SK-N-SH (cell line): ENCODE measurements around the gene PRDM15. TPM values are rescaled to one million over a fixed set of nuclear protein-coding genes. Genes with fewer than 3 reads are reported as not detected.

Experiments used
- CTCF ChIA-PET: fragments of 300-600, 350-600 bp; formaldehyde crosslinking; extraction: SDS; loops from one replicate; lab custom pipeline; 2021; lab: Yijun Ruan, JAX
- POLR2A ChIA-PET: fragments of 350-600 bp; sonication (Branson Sonifier 250); formaldehyde crosslinking; extraction: SDS; loops from one replicate; lab custom pipeline; 2020; ENCODE audit warnings: antibody characterized with exemption, inconsistent platforms; lab: Yijun Ruan, JAX
- DNase-seq: peaks from one replicate; pipeline ENCODE4 v3.0.0; 2012
- H2AFZ ChIP-seq: fragments of 200-600 bp; sonication (generic); 2 replicates; pipeline ENCODE4 v1.8.1; 2016; ENCODE audit warnings: antibody characterized with exemption, mild to moderate bottlenecking, low read depth
- H3F3A ChIP-seq: fragments of 200-600 bp; sonication (generic); replicated peaks from 2 replicates; pipeline ENCODE3; 2016; ENCODE audit warnings: antibody characterized with exemption, mild to moderate bottlenecking; ENCODE audit not compliant: insufficient read depth
- H3K27ac ChIP-seq, 2 experiments: fragments of 200-500 bp in 1 of 2; fragments of 200-600 bp in 1 of 2; sonication (Bioruptor generic) in 1 of 2; sonication (generic), shearing (Covaris generic) in 1 of 2; 2 replicates each; pipeline versions ENCODE4 v1.5.1 to v1.6.1; 2014 to 2016; ENCODE audit warnings: low read depth in 2 of 2, inconsistent platforms in 1 of 2, low read length in 1 of 2, mild to moderate bottlenecking in 1 of 2, mixed read lengths in 1 of 2
- H3K27me3 ChIP-seq: fragments of 200-600 bp; sonication (generic), shearing (Covaris generic); 2 replicates; pipeline ENCODE4 v1.6.1; 2016; ENCODE audit warnings: mixed run types; ENCODE audit not compliant: insufficient read depth
- H3K36me3 ChIP-seq, 2 experiments: fragments of 200-500 bp in 1 of 2; fragments of 200-600 bp in 1 of 2; sonication (Bioruptor generic) in 1 of 2; sonication (generic) in 1 of 2; replicated peaks in 1 of 2; 2 replicates each; pipeline versions ENCODE3 to v1.5.1; 2014 to 2016; ENCODE audit warnings: low read length in 1 of 2, mild to moderate bottlenecking in 1 of 2; ENCODE audit not compliant: insufficient read depth in 2 of 2, control insufficient read depth in 1 of 2
- H3K4me1 ChIP-seq, 2 experiments: fragments of 200-500 bp in 1 of 2; fragments of 200-600 bp in 1 of 2; sonication (Bioruptor generic) in 1 of 2; sonication (generic), shearing (Covaris generic) in 1 of 2; 2 replicates each; pipeline versions ENCODE4 v1.5.1 to v1.6.1; 2014 to 2016; ENCODE audit warnings: low read depth in 1 of 2, low read length in 1 of 2, mixed run types in 1 of 2; ENCODE audit not compliant: insufficient read depth in 2 of 2, control insufficient read depth in 1 of 2
- H3K4me2 ChIP-seq: fragments of 200-600 bp; sonication (generic), shearing (Covaris generic); 2 replicates; pipeline ENCODE4 v1.6.1; 2017; ENCODE audit warnings: mixed run types
- H3K4me3 ChIP-seq, 2 experiments: fragments of 200-500 bp in 1 of 2; fragments of 200-600 bp in 1 of 2; sonication (Bioruptor generic) in 1 of 2; sonication (generic), shearing (Covaris generic) in 1 of 2; 2 replicates each; pipeline versions ENCODE4 v1.5.1 to v1.8.1; 2014 to 2016; ENCODE audit warnings: low read depth in 2 of 2, inconsistent platforms in 1 of 2, low read length in 1 of 2, mild to moderate bottlenecking in 1 of 2, mixed read lengths in 1 of 2, moderate library complexity in 1 of 2
- H3K79me2 ChIP-seq: fragments of 200-600 bp; sonication (generic); 2 replicates; pipeline ENCODE4 v1.8.1; 2017; ENCODE audit warnings: mild to moderate bottlenecking; ENCODE audit not compliant: insufficient read depth
- H3K9ac ChIP-seq: fragments of 200-600 bp; sonication (generic); 2 replicates; pipeline ENCODE4 v1.6.1; 2017; ENCODE audit warnings: mixed run types
- H3K9me2 ChIP-seq: fragments of 200-600 bp; sonication (generic); 2 replicates; pipeline ENCODE4 v1.6.1; 2017; ENCODE audit warnings: mixed run types
- H3K9me3 ChIP-seq: fragments of 200-600 bp; sonication (generic); 2 replicates; pipeline ENCODE4 v1.6.1; 2017; ENCODE audit warnings: mixed run types, mild to moderate bottlenecking, moderate library complexity
- H4K20me1 ChIP-seq: fragments of 200-600 bp; sonication (generic); 2 replicates; pipeline ENCODE4 v1.6.1; 2017; ENCODE audit warnings: mild to moderate bottlenecking, mixed run types; ENCODE audit not compliant: insufficient read depth
- CHD2 ChIP-seq: fragments of 150-350 bp; IDR thresholded peaks from 2 replicates; pipeline ENCODE4 v1.6.1; 2018; ENCODE audit warnings: low read length; ENCODE audit not compliant: partially characterized antibody
- CTCF ChIP-seq: fragments of 200-600 bp; sonication (generic); IDR thresholded peaks from 2 replicates; pipeline ENCODE4 v1.6.1; 2017; ENCODE audit warnings: antibody characterized with exemption, mild to moderate bottlenecking, moderate library complexity
- EP300 ChIP-seq, 2 experiments: IDR thresholded peaks; 2 replicates each; pipeline versions ENCODE4 v1.4.0 to v1.6.1; 2012; ENCODE audit warnings: borderline replicate concordance in 1 of 2, low read depth in 1 of 2, low read length in 1 of 2
- FOSL2 ChIP-seq: IDR thresholded peaks from 2 replicates; pipeline ENCODE4 v1.4.0; 2012; ENCODE audit warnings: low read depth, mild to moderate bottlenecking, moderate library complexity, borderline replicate concordance
- FOXM1 ChIP-seq: IDR thresholded peaks from 2 replicates; pipeline ENCODE4 v1.4.0; 2012; ENCODE audit warnings: low read depth, mild to moderate bottlenecking
- MEF2A ChIP-seq: IDR thresholded peaks from 2 replicates; pipeline ENCODE4 v1.4.0; 2012; ENCODE audit warnings: low read depth, borderline replicate concordance
- MXI1 ChIP-seq: IDR thresholded peaks from 2 replicates; pipeline ENCODE4 v1.6.1; 2012; ENCODE audit warnings: mild to moderate bottlenecking, low read depth, low read length, improper control_type of control experiment
- NFIC ChIP-seq: IDR thresholded peaks from 2 replicates; pipeline ENCODE4 v1.4.0; 2012; ENCODE audit warnings: borderline replicate concordance
- NRF1 ChIP-seq: IDR thresholded peaks from 2 replicates; pipeline ENCODE4 v1.6.1; 2012; ENCODE audit warnings: low read depth, mild to moderate bottlenecking, low read length
- PBX3 ChIP-seq: IDR thresholded peaks from 2 replicates; pipeline ENCODE4; 2012
- POLR2AphosphoS5 ChIP-seq: IDR thresholded peaks from 2 replicates; pipeline ENCODE4 v1.6.1; 2012; ENCODE audit warnings: low read depth, low read length
- REST ChIP-seq: IDR thresholded peaks from 2 replicates; pipeline ENCODE4 v1.6.1; 2012; ENCODE audit warnings: mild to moderate bottlenecking, low read depth, low read length, moderate library complexity
- SMC3 ChIP-seq: IDR thresholded peaks from 2 replicates; pipeline ENCODE4 v1.6.1; 2012; ENCODE audit warnings: low read depth, low read length, improper control_type of control experiment
- TAF1 ChIP-seq: IDR thresholded peaks from 2 replicates; pipeline ENCODE4 v1.6.1; 2012; ENCODE audit warnings: low read depth, mild to moderate bottlenecking, low read length, moderate library complexity, borderline replicate concordance
- TCF12 ChIP-seq: IDR thresholded peaks from 2 replicates; pipeline ENCODE4 v1.4.0; 2012
- TEAD4 ChIP-seq: IDR thresholded peaks from 2 replicates; pipeline ENCODE4 v1.4.0; 2012; ENCODE audit warnings: mild to moderate bottlenecking, borderline replicate concordance; ENCODE audit not compliant: insufficient read depth
- YY1 ChIP-seq: IDR thresholded peaks from 2 replicates; pipeline ENCODE4 v1.4.0; 2012; ENCODE audit warnings: low read depth, mild to moderate bottlenecking
- WGBS: methylation state at CpG from one replicate; pipeline ENCODE4 v1.1.6; 2017; ENCODE audit warnings: low lambda C conversion rate; 5-methylcytosine and 5-hydroxymethylcytosine counted together
- polyA plus RNA-seq, 3 experiments: library from polyadenylated mRNA; depleted of rRNA; stranded (reverse); fragments of >200 nt; gene quantifications; 2 replicates each; pipeline ENCODE4 v1.2.3, GENCODE V29; 2012
- TF ChIP-seq, protein P1 (sequence below): IDR thresholded peaks from 2 replicates; pipeline ENCODE4 v1.4.0; 2012; ENCODE audit warnings: low read depth, borderline replicate concordance
- TF ChIP-seq, protein P2 (sequence below): fragments of 150-350 bp; IDR thresholded peaks from 2 replicates; pipeline ENCODE4 v1.6.1; 2017; ENCODE audit warnings: antibody characterized with exemption, low read length, low read depth, borderline replicate concordance
- TF ChIP-seq, protein P3 (sequence below): IDR thresholded peaks from 2 replicates; pipeline ENCODE4 v1.4.0; 2012; ENCODE audit warnings: low read depth

The PRDM15 gene
- polyA plus RNA-seq, 1 of the 3 experiments (the other 2 are of a cell fraction) = 7.0 TPM

DNA sequence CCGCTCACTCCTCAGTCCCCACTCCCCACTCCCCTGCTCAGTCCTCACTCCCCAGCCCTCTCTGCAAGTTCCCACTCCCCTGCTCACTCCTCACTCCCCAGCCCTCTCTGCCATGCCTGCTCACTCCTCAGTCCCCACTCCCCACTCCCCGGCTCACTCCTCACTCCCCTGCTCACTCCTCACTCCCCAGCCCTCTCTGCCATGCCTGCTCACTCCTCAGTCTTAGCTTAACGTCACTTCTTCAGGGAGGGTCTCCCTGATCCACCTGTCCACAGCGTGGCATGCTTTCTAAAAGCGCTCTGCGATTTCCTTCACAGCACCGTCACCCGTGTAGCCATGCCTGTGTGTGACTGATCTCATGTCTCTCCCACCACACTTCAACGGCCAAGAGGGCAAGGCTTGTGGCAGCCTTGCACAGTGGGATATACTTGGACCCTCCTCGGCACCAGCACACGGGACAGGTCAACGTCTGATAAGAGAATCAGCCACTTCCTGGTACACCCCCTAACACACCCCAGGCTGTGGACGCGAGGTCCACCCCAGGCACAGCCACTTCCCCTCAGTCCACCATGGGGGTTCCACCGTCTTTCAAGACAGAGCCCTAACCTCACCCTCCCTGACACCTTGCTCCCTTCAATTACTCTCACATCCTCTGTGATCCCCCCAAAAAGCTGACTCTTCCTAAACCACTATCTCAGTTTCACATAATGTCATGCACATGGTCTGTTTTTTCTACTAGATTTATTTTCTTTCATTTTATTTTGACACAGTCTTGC is 14.0 kb downstream of the PRDM15 start:
- Histone ChIP-seq H3K36me3 (no peaks in the 10 kb centered on the region), H3K27me3 (no peaks in the 10 kb centered on the region), H3K9me3 (no peaks in the 10 kb centered on the region), H3K4me3 (no peak overlapping the region), H3K79me2 (peaks cover 7% of the 10 kb centered on the region), H3K9me2 (no peaks in the 10 kb centered on the region), H3K27ac (no peak overlapping the region), H3K4me2 (no peak overlapping the region), H3F3A (no peaks in the 10 kb centered on the region), H3K4me1 (peaks cover 0 to 3% of the 10 kb centered on the region in 2 experiments; a peak in 1 of 4 replicates), H3K9ac (no peak overlapping the region), H4K20me1 (no peaks in the 10 kb centered on the region), H2AFZ (no peak overlapping the region)
- no peak for DNase-seq
- WGBS = 91% methylated on average over 15 of the region's 15 CpGs
- ChIA-PET CTCF (interaction anchor here (3.3 kb wide), 1 partner anchor 49 kb away, joined by 11 read pairs; no protein-coding TSS in a partner anchor), POLR2A (no interaction called here)
- TF ChIP-seq REST (no peak), NFIC (no peak), CHD2 (no peak), PBX3 (no peak), FOSL2 (no peak), NRF1 (no peak), POLR2AphosphoS5 (no peak), FOXM1 (no peak), TCF12 (no peak), MEF2A (no peak), EP300 (IDR thresholded peaks at IDR 0.05; ENCODE audit: borderline replicate concordance in 1 of 2, low read depth in 1 of 2, low read length in 1 of 2) (no peak), CTCF (no peak), SMC3 (no peak), MXI1 (no peak), YY1 (no peak), TEAD4 (no peak), TAF1 (no peak)
- TF ChIP-seq, protein P1, sequence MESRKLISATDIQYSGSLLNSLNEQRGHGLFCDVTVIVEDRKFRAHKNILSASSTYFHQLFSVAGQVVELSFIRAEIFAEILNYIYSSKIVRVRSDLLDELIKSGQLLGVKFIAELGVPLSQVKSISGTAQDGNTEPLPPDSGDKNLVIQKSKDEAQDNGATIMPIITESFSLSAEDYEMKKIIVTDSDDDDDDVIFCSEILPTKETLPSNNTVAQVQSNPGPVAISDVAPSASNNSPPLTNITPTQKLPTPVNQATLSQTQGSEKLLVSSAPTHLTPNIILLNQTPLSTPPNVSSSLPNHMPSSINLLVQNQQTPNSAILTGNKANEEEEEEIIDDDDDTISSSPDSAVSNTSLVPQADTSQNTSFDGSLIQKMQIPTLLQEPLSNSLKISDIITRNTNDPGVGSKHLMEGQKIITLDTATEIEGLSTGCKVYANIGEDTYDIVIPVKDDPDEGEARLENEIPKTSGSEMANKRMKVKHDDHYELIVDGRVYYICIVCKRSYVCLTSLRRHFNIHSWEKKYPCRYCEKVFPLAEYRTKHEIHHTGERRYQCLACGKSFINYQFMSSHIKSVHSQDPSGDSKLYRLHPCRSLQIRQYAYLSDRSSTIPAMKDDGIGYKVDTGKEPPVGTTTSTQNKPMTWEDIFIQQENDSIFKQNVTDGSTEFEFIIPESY = no peak
- TF ChIP-seq, protein P2, sequence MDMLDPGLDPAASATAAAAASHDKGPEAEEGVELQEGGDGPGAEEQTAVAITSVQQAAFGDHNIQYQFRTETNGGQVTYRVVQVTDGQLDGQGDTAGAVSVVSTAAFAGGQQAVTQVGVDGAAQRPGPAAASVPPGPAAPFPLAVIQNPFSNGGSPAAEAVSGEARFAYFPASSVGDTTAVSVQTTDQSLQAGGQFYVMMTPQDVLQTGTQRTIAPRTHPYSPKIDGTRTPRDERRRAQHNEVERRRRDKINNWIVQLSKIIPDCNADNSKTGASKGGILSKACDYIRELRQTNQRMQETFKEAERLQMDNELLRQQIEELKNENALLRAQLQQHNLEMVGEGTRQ = no peak
- TF ChIP-seq, protein P3, sequence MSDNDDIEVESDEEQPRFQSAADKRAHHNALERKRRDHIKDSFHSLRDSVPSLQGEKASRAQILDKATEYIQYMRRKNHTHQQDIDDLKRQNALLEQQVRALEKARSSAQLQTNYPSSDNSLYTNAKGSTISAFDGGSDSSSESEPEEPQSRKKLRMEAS = no peak
